ACHN (cell line): ENCODE results near the gene PYM1.

Experiments
- DNase-seq: peaks from one replicate; pipeline ENCODE4 v3.0.0-alpha.2; 2015
- in situ Hi-C: cut with HindIII; loops from 2 replicates; pipeline ENCODE4 v1.10.0; 2017; ENCODE audit warnings: low sequenced_read_pairs, low pct_ligation_motif_present, low pct_unique_long_range_greater_than_20kb

PYM1 gene

GRCh38 chr12:55927588-55928502 lies at the start of gene PYM1:
Gene PYM1 (minus strand): TSS chr12:55927894. CDS start chr12:55927761, 133 bp downstream.
- DNase-seq = peak; percentile 79
- in situ Hi-C loops = no loop called here

DNA sequence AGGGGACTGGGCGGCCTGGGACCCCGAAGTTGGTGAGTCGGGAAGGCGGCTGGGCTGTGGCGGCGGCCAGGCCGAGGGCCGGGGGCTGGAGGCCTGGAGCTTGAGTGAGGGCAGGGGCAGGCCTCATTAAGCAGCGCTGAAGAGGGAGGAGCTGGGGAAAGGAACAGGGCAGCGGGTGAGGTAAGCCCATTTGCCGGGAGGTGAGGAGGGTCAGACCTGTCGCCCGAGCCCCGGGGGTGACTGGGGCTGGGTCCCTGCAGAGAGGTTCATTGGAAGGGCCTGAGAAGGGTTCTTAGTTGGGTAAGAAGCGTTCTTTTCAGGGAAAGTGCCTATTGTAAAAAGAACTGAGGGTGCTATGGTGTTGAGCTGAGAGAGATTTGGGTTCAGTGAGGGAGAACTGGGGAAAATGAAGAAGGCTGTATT lies 46.6 kb upstream of the PYM1 start:
- in situ Hi-C loops = no loop called here
- peak; percentile 76 for DNase-seq

DNA sequence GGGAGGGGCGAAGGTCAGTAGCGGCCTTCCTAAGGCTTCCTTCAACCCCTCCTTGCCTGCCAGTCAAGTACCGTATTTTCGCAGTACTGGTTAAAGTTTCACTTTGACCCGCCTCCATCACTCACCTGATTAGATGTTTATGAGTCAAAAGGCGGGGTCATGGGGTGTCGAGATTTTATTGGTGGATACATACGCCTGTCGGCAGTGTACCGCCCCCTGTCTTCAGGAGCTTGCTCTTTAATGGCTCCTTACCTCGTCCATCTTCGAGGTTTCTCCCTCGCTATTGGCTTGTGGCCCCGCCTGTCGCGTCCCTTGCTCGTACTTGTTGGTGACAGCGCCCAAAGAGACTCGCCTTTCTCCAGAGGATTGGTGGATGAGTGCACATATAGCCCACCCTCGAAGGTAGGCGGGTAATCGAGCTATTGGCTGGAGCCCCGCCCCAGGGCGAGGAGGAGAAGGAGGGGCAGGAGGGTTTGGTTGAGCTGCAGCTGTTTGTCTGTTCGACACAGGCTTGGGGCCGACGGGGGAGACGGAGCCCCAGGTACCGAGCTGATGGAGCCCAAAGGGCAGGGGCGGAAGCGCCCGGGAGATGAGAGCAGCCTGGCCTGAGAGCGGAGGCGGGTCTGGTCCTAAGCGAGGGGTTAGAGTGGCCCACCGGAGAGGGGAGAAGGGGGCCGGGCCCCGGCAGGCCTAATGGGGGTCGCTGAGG lies 46.1 kb upstream of the PYM1 start, which contains the start of gene RAB5B:
Gene RAB5B, plus strand, starts transcription at position 480 of the 709 bp plus-strand sequence. CDS start 12,883 bp downstream, outside the sequence.
- in situ Hi-C loops = no loop called here
- DNase-seq = peak; percentile 100

DNA sequence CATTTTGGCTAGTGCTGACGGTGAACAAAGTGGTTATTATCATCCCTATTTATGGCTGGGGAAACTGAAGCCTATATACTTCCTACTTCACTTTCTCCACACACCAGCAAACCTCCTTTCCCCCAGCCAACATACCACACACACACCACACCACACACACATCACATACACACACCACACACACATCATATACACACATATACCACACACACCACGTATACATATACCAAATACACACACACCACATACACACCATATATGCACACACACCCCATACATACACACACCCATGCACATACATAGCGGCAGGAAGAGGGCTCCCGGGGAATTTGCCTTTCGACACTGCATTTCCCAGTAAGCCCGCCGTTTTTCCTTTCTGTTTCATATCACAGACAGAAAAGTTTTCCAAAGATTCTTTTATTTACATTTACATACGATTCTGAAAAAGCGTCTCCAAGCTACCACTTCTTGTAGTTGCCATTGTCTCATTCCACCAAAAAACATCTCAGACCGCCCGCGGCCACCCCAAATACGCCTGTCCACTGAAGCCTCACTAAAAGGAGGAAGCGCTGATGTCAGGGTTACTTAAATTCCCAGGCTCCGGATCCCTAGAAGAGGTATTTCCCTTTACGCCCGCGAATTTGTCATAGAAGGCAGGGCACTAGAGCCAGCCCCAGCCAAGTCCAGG lies 45.4 kb upstream of the PYM1 start:
- in situ Hi-C loops = no loop called here
- no peak for DNase-seq

DNA sequence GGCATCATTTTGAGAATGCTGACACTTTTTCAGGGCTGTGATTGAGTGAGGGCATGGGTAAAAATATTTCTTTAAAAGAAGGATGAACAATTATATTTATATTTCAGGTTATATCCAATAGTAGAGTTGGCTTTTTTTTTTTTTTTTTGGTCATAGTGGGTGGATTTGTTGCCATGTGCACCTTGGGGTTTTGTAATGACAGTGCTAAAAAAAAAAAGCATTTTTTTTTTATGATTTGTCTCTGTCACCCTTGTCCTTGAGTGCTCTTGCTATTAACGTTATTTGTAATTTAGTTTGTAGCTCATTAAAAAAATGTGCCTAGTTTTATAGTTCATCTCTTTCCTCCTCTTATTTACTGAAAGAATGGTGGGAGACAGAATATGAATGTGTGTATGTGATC lies 44.8 kb upstream of the PYM1 start:
- DNase-seq = no peak
- in situ Hi-C loops = no loop called here

DNA sequence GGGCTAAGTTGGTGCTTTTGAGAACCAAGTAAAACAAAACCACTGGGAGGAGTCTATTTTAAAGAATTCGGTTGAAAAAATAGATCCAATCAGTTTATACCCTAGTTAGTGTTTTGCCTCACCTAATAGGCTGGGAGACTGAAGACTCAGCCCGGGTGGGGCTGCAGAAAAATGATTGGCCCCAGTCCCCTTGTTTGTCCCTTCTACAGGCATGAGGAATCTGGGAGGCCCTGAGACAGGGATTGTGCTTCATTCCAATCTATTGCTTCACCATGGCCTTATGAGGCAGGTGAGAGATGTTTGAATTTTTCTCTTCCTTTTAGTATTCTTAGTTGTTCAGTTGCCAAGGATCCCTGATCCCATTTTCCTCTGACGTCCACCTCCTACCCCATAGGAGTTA lies 44.3 kb upstream of the PYM1 start:
- in situ Hi-C loops = no loop called here
- DNase-seq = peak; percentile 52

DNA sequence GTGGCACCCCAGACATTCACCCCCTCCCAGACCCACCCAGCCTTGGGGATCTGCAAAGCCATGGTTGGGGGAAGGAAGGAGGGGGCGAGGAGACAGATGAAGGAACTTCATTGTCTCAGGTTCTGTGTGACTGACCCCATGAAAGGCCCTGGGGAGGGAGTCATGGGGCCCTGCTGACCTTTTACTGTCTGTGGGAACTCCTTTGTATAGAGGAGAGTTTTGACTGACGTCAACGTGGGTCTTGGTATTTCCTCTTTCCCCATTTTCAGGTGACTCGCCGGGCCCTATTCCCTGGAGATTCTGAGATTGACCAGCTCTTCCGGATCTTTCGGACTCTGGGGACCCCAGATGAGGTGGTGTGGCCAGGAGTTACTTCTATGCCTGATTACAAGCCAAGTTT lies 43.1 kb upstream of the PYM1 start:
- no peak for DNase-seq
- in situ Hi-C loops = no loop called here

GRCh38 chr12:55969356-55969755 lies 41.7 kb upstream of the PYM1 start:
- in situ Hi-C loops = no loop called here
- DNase-seq = no peak

GRCh38 chr12:55966408-55967281 lies 39.0 kb upstream of the PYM1 start, which contains the start of gene CDK2:
Gene CDK2 (plus strand): TSS chr12:55966830. CDS start chr12:55967009, 179 bp downstream.
- in situ Hi-C loops = no loop called here
- DNase-seq = peak; percentile 94

DNA sequence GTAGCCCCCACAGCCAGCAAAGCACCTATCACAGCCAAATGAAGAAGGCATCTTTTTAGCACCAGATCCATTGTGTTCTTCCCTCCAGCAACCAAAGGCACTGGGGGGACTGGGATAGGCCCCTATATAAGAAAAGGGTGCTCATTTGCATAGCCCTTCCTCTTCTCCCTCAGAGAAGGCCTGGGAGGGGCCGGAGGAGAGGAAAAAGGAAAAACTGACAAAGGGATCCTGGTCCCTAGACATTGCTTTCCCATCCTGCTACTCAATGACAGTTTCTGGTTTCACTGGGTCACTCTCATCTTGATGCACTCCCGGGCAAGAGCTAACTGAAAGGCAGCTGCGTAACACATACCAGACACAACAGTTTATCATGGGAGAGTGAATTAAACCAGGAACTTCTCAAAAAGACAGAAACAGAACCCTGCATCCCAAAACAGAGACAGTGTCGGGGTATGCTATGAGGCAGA lies 38.3 kb upstream of the PYM1 start, which contains the start of gene PMEL:
Gene PMEL, minus strand, starts transcription at position 102 of the 467 bp plus-strand sequence. Its CDS starts 31 bp downstream, at position 71.
- DNase-seq = peak; percentile 20
- in situ Hi-C loops = no loop called here

DNA sequence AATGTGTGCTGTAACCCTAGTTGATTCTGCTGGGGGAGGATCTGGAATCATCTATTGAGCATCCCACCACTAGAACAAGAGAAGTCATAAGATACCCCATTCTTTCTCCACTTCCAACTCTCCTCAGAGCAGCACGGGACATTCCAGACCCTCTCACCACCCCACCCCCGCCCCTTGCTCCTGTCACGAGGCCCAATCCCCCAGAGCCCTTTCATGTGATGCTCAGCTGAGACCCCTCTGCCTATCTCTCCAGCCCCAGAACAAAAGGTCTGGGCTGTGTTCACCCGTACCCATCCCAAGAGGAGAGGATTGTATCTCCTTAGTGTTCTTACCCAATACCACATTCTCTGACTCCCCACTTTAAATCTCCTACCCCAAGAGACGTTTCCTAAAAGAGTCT lies 37.5 kb upstream of the PYM1 start:
- DNase-seq = no peak
- in situ Hi-C loops = no loop called here

DNA sequence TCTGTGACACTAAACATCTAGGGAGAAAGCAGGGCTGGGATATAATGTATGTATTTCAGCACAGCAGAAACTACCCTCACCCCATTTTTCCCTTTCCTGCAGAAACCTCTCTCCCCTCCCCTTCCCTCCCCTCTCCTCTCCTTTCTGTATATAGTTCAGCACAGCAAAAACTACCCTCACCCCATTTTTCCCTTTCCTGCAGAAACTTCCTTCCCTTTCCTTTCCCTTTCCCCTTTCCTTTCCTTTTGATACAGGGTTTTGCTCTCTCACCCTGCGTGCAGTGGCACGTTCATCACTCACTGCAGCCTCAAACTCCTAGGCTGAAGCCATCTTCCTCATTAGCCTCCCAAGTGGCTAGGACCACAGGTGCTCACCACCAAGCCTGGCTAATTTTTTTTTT lies 36.1 kb upstream of the PYM1 start:
- DNase-seq = no peak
- in situ Hi-C loops = no loop called here

DNA sequence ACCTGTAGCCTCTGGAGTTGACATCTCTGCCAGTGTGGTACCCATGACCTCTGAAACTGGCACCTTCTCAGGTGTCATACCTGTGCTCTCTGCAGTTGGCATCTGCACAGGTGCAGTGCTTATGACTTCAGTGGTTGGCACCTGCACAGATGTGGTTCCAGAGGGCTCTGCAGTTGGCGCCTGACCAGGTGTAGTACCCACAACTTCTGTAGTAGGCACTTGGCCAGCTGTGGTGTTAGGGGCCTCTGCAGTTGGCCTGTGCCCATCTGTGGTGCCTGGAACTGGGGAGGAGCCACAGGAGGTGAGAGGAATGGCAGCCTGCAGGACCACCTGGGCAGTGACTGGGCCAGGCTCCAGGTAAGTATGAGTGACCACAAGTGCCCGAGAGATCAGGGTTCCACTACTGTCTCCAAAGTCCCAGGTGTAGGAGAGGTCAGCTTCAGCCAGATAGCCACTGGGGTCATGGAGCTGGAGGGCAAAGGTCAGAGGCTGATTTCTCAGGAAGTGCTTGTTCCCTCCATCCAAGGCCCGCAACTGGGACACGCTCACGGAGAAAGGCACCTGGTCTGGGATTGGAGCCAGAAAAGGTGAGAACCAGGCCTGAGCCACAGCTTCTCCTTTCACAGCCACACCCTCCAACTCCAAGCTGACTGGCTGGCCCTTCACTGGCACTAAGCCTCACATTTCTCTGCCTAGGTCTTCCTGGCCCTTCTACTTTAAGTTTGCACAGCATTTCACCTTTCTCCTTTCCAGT lies 29.6 kb upstream of the PYM1 start:
- in situ Hi-C loops = no loop called here
- no peak for DNase-seq

GRCh38 chr12:55955800-55956508 lies 28.3 kb upstream of the PYM1 start:
- in situ Hi-C loops = no loop called here
- peak; percentile 90 for DNase-seq

- in situ Hi-C loops = no loop called here
- DNase-seq = no peak
Measured at GRCh38 chr12:55955344-55955743, 27.6 kb upstream of the PYM1 start.

GRCh38 chr12:55946553-55946952 lies 18.9 kb upstream of the PYM1 start:
- in situ Hi-C loops = no loop called here
- DNase-seq = no peak
